CD4-positive, alpha-beta T cell (primary cell): Measurements from ENCODE around the gene SMARCD1. TPM values are rescaled to one million over a fixed set of nuclear protein-coding genes. Genes with fewer than 3 reads are reported as not detected.

Experiments
- ATAC-seq: fragments of 200-7000 bp; cut with Tn5 transposase; one replicate; pipeline ENCODE4 v1.10.0; 2022; ENCODE audit warnings: mild to moderate bottlenecking; ENCODE audit not compliant: poor library complexity
- CTCF ChIA-PET: fragments of 350-600 bp; sonication (Branson Sonifier 250); formaldehyde crosslinking; loops from one replicate; lab custom pipeline; 2021; ENCODE audit warnings: antibody characterized with exemption, inconsistent platforms; lab: Charles Lee
- POLR2A ChIA-PET: fragments of 350-600 bp; sonication (Branson Sonifier 250); formaldehyde crosslinking; loops from one replicate; lab custom pipeline; 2021; ENCODE audit warnings: antibody characterized with exemption, inconsistent platforms; lab: Charles Lee
- DNase-seq, 14 experiments: peaks; one replicate each; pipeline ENCODE4 v3.0.0-alpha.2; 2013 to 2020; ENCODE audit warnings: mixed read lengths in 2 of 14
- H3K27ac ChIP-seq, 2 donors: one replicate each; pipeline versions ENCODE4 v1.5.1 to v1.7.0; 2013; ENCODE audit warnings: low read length in 2 of 2, low read depth in 1 of 2, mild to moderate bottlenecking in 1 of 2
- H3K27me3 ChIP-seq, 2 experiments: 1 replicate in 1 of 2; 2 replicates in 1 of 2; pipeline versions ENCODE4 v1.6.1 to v1.7.0; 2013; ENCODE audit warnings: low read length in 2 of 2, control low read depth in 1 of 2, mild to moderate bottlenecking in 1 of 2, moderate library complexity in 1 of 2; ENCODE audit not compliant: insufficient read depth in 2 of 2, control insufficient read depth in 1 of 2
- H3K36me3 ChIP-seq: one replicate; pipeline ENCODE4 v1.6.1; 2013; ENCODE audit warnings: low read length, control low read depth; ENCODE audit not compliant: insufficient read depth
- H3K4me1 ChIP-seq: one replicate; pipeline ENCODE4 v1.6.1; 2013; ENCODE audit warnings: low read length, control low read depth; ENCODE audit not compliant: insufficient read depth
- H3K4me3 ChIP-seq: one replicate; pipeline ENCODE4 v1.5.1; 2013; ENCODE audit warnings: mild to moderate bottlenecking, low read length, moderate library complexity
- H3K9me3 ChIP-seq, 2 experiments: 1 replicate in 1 of 2; 2 replicates in 1 of 2; pipeline versions ENCODE4 v1.6.1 to v1.7.0; 2013; ENCODE audit warnings: low read length in 2 of 2, mild to moderate bottlenecking in 2 of 2, control low read depth in 1 of 2, moderate library complexity in 1 of 2; ENCODE audit not compliant: control insufficient read depth in 1 of 2, insufficient read depth in 1 of 2
- H3K27ac Mint-ChIP-seq: one replicate; pipeline ENCODE4 v1.8.0; 2020; ENCODE audit warnings: mixed read lengths
- H3K27me3 Mint-ChIP-seq: one replicate; pipeline ENCODE4 v1.8.0; 2021; ENCODE audit warnings: mixed read lengths
- H3K36me3 Mint-ChIP-seq: one replicate; pipeline ENCODE4 v1.8.0; 2021; ENCODE audit warnings: low read depth, mixed read lengths
- H3K4me1 Mint-ChIP-seq: one replicate; pipeline ENCODE4 v1.8.0; 2021; ENCODE audit warnings: low read depth, mixed read lengths
- H3K4me3 Mint-ChIP-seq: one replicate; pipeline ENCODE4 v1.8.0; 2020; ENCODE audit warnings: mild to moderate bottlenecking, mixed read lengths
- H3K9me3 Mint-ChIP-seq: one replicate; pipeline ENCODE4 v1.8.0; 2020; ENCODE audit warnings: mixed read lengths
- intact Hi-C, 2 experiments: fragments of 100-400 bp; cut with DNase I in 1 of 2; cut with micrococcal nuclease in 1 of 2; formaldehyde crosslinking; loops; one replicate each; pipeline versions ENCODE4 v1.15.1 to v1.9.0; 2023 to 2025; cut with DNase I, micrococcal nuclease
- total RNA-seq, 174 experiments: library from RNA in 2 of 174; stranded (reverse) in 2 of 174; gene quantifications; one replicate each; pipeline ENCODE4 v1.2.3 and lab custom pipeline; 2021 to 2026
- TF ChIP-seq, protein P1 (sequence below): fragments of 200-600 bp; IDR thresholded peaks from one replicate; pipeline ENCODE4 v1.8.0; 2022; ENCODE audit warnings: antibody characterized with exemption, mild to moderate bottlenecking

The SMARCD1 gene
- total RNA-seq, 2 experiments from 2014 or later: 78.9 to 80.0 TPM

- Mint-ChIP-seq H3K9me3 (no peaks in the 10 kb centered on the region), H3K36me3 (no peaks in the 10 kb centered on the region), H3K27me3 (no peaks in the 10 kb centered on the region), H3K27ac (no peak overlapping the region), H3K4me1 (peaks cover 1% of the 10 kb centered on the region), H3K4me3 (no peak overlapping the region)
- no peaks in the 10 kb centered on the region for H3K27me3 ChIP-seq
- H3K36me3 ChIP-seq: no peaks in the 10 kb centered on the region
- CTCF ChIA-PET: interaction anchor here (0.7 to 1.4 kb wide), 3 partner anchors 9 to 10 kb away, joined by 3 read pairs; partner anchors contain the start of gene SMARCD1
- TF ChIP-seq, protein P1, sequence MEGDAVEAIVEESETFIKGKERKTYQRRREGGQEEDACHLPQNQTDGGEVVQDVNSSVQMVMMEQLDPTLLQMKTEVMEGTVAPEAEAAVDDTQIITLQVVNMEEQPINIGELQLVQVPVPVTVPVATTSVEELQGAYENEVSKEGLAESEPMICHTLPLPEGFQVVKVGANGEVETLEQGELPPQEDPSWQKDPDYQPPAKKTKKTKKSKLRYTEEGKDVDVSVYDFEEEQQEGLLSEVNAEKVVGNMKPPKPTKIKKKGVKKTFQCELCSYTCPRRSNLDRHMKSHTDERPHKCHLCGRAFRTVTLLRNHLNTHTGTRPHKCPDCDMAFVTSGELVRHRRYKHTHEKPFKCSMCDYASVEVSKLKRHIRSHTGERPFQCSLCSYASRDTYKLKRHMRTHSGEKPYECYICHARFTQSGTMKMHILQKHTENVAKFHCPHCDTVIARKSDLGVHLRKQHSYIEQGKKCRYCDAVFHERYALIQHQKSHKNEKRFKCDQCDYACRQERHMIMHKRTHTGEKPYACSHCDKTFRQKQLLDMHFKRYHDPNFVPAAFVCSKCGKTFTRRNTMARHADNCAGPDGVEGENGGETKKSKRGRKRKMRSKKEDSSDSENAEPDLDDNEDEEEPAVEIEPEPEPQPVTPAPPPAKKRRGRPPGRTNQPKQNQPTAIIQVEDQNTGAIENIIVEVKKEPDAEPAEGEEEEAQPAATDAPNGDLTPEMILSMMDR: no peak
- intact Hi-C loops: loop anchor here (1.0 to 10.0 kb wide), 4 partner anchors 37 to 239 kb away; partner anchors contain the start of gene COX14 (in 1 of the 2)
- peaks cover 8% of the 10 kb centered on the region for H3K4me1 ChIP-seq
- no peak overlapping the region for H3K27ac ChIP-seq
- DNase-seq (no peak), ATAC-seq (no peak)
- POLR2A ChIA-PET: no interaction called here
- H3K4me3 ChIP-seq: no peak overlapping the region
- H3K9me3 ChIP-seq: no peaks in the 10 kb centered on the region
Measured at GRCh38 chr12:50075808-50076170, 9.4 kb upstream of the SMARCD1 start.

DNA sequence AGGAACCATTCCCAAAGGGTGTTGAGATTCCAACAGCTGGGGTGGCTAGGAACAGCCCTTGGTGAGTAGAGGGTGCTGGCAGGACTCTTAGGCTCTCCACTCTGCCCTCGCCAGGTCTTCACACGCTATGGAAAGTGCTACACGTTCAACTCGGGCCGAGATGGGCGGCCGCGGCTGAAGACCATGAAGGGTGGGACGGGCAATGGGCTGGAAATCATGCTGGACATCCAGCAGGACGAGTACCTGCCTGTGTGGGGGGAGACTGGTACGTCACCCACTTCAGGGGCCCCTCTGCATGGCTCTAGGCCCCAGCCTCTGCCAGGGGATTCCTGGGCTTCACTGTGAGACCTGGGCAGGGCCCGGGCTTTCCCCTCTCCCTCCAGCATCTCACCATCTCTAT is 8.0 kb upstream of the SMARCD1 start:
- Mint-ChIP-seq H3K36me3 (no peaks in the 10 kb centered on the region), H3K27me3 (no peaks in the 10 kb centered on the region), H3K27ac (no peak overlapping the region), H3K4me3 (no peak overlapping the region), H3K9me3 (no peaks in the 10 kb centered on the region), H3K4me1 (no peaks in the 10 kb centered on the region)
- no peaks in the 10 kb centered on the region for H3K27me3 ChIP-seq
- TF ChIP-seq, protein P1: no peak
- no peaks in the 10 kb centered on the region for H3K9me3 ChIP-seq
- H3K4me3 ChIP-seq: no peak overlapping the region
- intact Hi-C loops: loop anchor here in 1 of 2 experiments (5.0 to 10.0 kb wide), 2 partner anchors 35 to 238 kb away; partner anchors contain the start of gene COX14
- ATAC-seq (no peak), DNase-seq (no peak)
- H3K4me1 ChIP-seq: peaks cover 8% of the 10 kb centered on the region
- ChIA-PET POLR2A (no interaction called here), CTCF (no interaction called here)
- H3K27ac ChIP-seq: no peak overlapping the region
- H3K36me3 ChIP-seq: no peaks in the 10 kb centered on the region

- intact Hi-C loops: loop anchor here in 1 of 2 experiments (5.0 to 10.0 kb wide), 2 partner anchors 34 to 237 kb away; partner anchors contain the start of gene COX14
- ChIA-PET POLR2A (no interaction called here), CTCF (interaction anchor here (1.0 kb wide), 1 partner anchor 34 kb away, joined by 3 read pairs; the partner anchor contains the start of gene COX14)
- no peak overlapping the region for H3K4me3 Mint-ChIP-seq
- Histone ChIP-seq H3K27ac (no peak overlapping the region), H3K36me3 (no peaks in the 10 kb centered on the region), H3K27me3 (no peaks in the 10 kb centered on the region), H3K4me1 (peaks cover 8% of the 10 kb centered on the region), H3K9me3 (no peaks in the 10 kb centered on the region), H3K4me3 (no peak overlapping the region)
- no peaks in the 10 kb centered on the region for H3K36me3 Mint-ChIP-seq
- no peak overlapping the region for H3K27ac Mint-ChIP-seq
- TF ChIP-seq, protein P1: no peak
- H3K27me3 Mint-ChIP-seq: no peaks in the 10 kb centered on the region
- ATAC-seq: no peak
- no peak for DNase-seq
- H3K4me1 Mint-ChIP-seq: no peaks in the 10 kb centered on the region
- H3K9me3 Mint-ChIP-seq: no peaks in the 10 kb centered on the region
Measured at GRCh38 chr12:50078281-50078680, 6.9 kb upstream of the SMARCD1 start.
